Lower leg skin (tissue), 3 donors: ENCODE data around the gene RGL3.

ENCODE experiments used
- CTCF ChIP-seq, 3 donors: fragments of 450-650 bp; IDR thresholded peaks; one replicate each; pipeline ENCODE4 v1.5.1; 2016; ENCODE audit warnings: antibody characterized with exemption in 3 of 3, mild to moderate bottlenecking in 3 of 3, moderate library complexity in 2 of 3
- POLR2A ChIP-seq, 2 donors: fragments of 450-650 bp; IDR thresholded peaks; one replicate each; pipeline ENCODE4 v1.6.1; 2016 to 2017; ENCODE audit warnings: antibody characterized with exemption in 2 of 2, mild to moderate bottlenecking in 1 of 2, moderate library complexity in 1 of 2

GRCh38 chr19:11418549-11419506 lies at the start of gene RGL3:
- TF ChIP-seq CTCF (IDR thresholded peaks at IDR 0.05) (no peak), POLR2A (IDR thresholded peaks at IDR 0.05) (no peak)
